ENCODE data around the gene JARID2.

JARID2 gene

GRCh38 chr6:15267221-15267620 is 21.4 kb downstream of the JARID2 start:
- Histone ChIP-seq H4K20me1 (ENCODE audit: low read depth, low read length) (peaks cover 8% of the 10 kb centered on the region; the same call in 1 of the 2 replicates), H3K4me2 (ENCODE audit: low read depth, low read length, poor library complexity, severe bottlenecking) (no peak overlapping the region), H3K9me2 (replicated peaks; ENCODE audit: insufficient read depth, low read length) (no peaks in the 10 kb centered on the region), H3K27me3 (ENCODE audit: low read length) (no peaks in the 10 kb centered on the region), H3K79me2 (ENCODE audit: insufficient read depth, low read length) (no peaks in the 10 kb centered on the region), H3K9me3 (ENCODE audit: insufficient read depth, low read length) (no peaks in the 10 kb centered on the region), H3F3A (ENCODE audit: insufficient read depth) (no peaks in the 10 kb centered on the region), H3K36me3 (ENCODE audit: low read length) (no peaks in the 10 kb centered on the region), H3K9ac (ENCODE audit: low read length) (no peak overlapping the region), H3K4me3 (ENCODE audit: insufficient read depth, low read length, poor library complexity, severe bottlenecking) (no peak overlapping the region), H3K27ac (ENCODE audit: low read depth, low read length) (no peak overlapping the region), H2AFZ (ENCODE audit: low read depth, low read length, severe bottlenecking) (no peak overlapping the region)
- TF ChIP-seq EZH2phosphoT487 (conservative IDR thresholded peaks at IDR 0.05; ENCODE audit: low read length) (no peak), CTCF (IDR thresholded peaks at IDR 0.05; ENCODE audit: insufficient read depth, low read length, poor library complexity, severe bottlenecking) (no peak)

DNA sequence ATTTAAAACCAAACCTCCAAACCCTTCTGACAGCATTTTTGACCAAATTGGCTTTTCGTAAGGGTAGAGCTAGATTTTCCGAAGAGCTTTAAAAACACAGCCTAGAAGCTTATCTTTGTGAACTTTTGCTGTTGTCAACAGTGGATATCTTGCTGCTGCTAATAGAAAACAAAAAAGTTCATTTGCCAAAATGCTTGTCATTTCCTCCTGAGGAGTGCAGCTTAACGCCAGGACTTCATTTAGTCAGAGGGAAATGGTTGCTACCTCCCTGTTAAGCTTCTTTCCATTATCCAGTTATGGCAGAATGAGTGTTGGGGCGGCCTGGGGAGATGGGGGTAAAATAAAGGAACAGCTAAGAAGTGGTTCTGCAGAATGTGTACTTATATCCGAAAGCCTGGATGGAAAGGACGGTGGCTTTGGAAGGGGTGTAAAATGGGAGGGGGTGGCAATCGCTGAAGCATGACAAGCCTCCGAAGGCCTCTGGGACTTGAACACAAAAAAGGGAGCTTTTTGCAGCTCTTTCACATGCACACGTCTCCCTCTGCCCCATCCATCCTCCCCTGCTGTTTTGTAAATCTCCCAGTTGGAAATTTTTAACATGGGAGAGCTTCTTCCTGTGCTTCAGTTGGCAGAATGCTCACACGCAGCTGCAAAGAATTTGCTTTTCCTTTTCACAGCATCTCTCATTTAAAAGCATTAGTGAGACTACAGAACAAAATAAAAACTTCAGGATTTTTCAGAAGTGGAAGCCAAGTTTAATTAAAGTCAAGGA is 22.5 kb downstream of the JARID2 start:
- no peaks in the 10 kb centered on the region for H3K9me2 ChIP-seq (replicated peaks; ENCODE audit: insufficient read depth, low read length)
- H3K9me3 ChIP-seq (ENCODE audit: insufficient read depth, low read length), result no peaks in the 10 kb centered on the region
- no peak overlapping the region for H3K9ac ChIP-seq (ENCODE audit: low read length)
- no peaks in the 10 kb centered on the region for H3F3A ChIP-seq (ENCODE audit: insufficient read depth)
- no peak overlapping the region for H2AFZ ChIP-seq (ENCODE audit: low read depth, low read length, severe bottlenecking)
- H4K20me1 ChIP-seq (ENCODE audit: low read depth, low read length), result peaks cover 8% of the 10 kb centered on the region; the same call in 1 of the 2 replicates
- no peaks in the 10 kb centered on the region for H3K79me2 ChIP-seq (ENCODE audit: insufficient read depth, low read length)
- no peak overlapping the region for H3K27ac ChIP-seq (ENCODE audit: low read depth, low read length)
- no peaks in the 10 kb centered on the region for H3K36me3 ChIP-seq (ENCODE audit: low read length)
- no peak overlapping the region for H3K4me3 ChIP-seq (ENCODE audit: insufficient read depth, low read length, poor library complexity, severe bottlenecking)
- H3K4me2 ChIP-seq (ENCODE audit: low read depth, low read length, poor library complexity, severe bottlenecking), result no peak overlapping the region
- H3K27me3 ChIP-seq (ENCODE audit: low read length), result no peaks in the 10 kb centered on the region
- TF ChIP-seq EZH2phosphoT487 (conservative IDR thresholded peaks at IDR 0.05; ENCODE audit: low read length) (no peak), CTCF (IDR thresholded peaks at IDR 0.05; ENCODE audit: insufficient read depth, low read length, poor library complexity, severe bottlenecking) (no peak)

- Histone ChIP-seq H3K79me2 (ENCODE audit: insufficient read depth, low read length) (no peaks in the 10 kb centered on the region), H3K9ac (ENCODE audit: low read length) (no peak overlapping the region), H3K4me3 (ENCODE audit: insufficient read depth, low read length, poor library complexity, severe bottlenecking) (no peak overlapping the region), H3K36me3 (ENCODE audit: low read length) (no peaks in the 10 kb centered on the region), H3K4me2 (ENCODE audit: low read depth, low read length, poor library complexity, severe bottlenecking) (no peak overlapping the region), H3K9me3 (ENCODE audit: insufficient read depth, low read length) (no peaks in the 10 kb centered on the region), H3F3A (ENCODE audit: insufficient read depth) (no peaks in the 10 kb centered on the region), H3K27me3 (ENCODE audit: low read length) (no peaks in the 10 kb centered on the region), H3K27ac (ENCODE audit: low read depth, low read length) (no peak overlapping the region), H3K9me2 (replicated peaks; ENCODE audit: insufficient read depth, low read length) (no peaks in the 10 kb centered on the region), H2AFZ (ENCODE audit: low read depth, low read length, severe bottlenecking) (no peak overlapping the region), H4K20me1 (ENCODE audit: low read depth, low read length) (peaks cover 8% of the 10 kb centered on the region; the same call in 1 of the 2 replicates)
- TF ChIP-seq CTCF (IDR thresholded peaks at IDR 0.05; ENCODE audit: insufficient read depth, low read length, poor library complexity, severe bottlenecking) (no peak), EZH2phosphoT487 (conservative IDR thresholded peaks at IDR 0.05; ENCODE audit: low read length) (no peak)
These were observed 23.1 kb downstream of the JARID2 start for GRCh38 chr6:15269011-15269410.

Data from SU-DHL-6 (cell line).